Sigmoid colon (tissue), 7 donors: ENCODE results near the gene DYNC1H1. TPM values are rescaled to one million over a fixed set of nuclear protein-coding genes. Genes with fewer than 3 reads are reported as not detected.
A peak's percentile ranks its signal among the peaks of the same experiment; 100 is the strongest.

ENCODE experiments used
- DNase-seq: peaks from one replicate; pipeline ENCODE4 v3.0.0-alpha.2; 2019
- H3K27ac ChIP-seq, 4 donors: fragments of 200-600 bp; sonication (generic); one replicate each; pipeline ENCODE4 v1.5.1; 2016 to 2019; ENCODE audit warnings: mild to moderate bottlenecking in 1 of 4
- H3K27me3 ChIP-seq, 3 donors: fragments of 200-600 bp; sonication (generic); one replicate each; pipeline ENCODE4 v1.5.1; 2019; ENCODE audit warnings: mild to moderate bottlenecking in 1 of 3
- H3K36me3 ChIP-seq, 4 donors: fragments of 200-600 bp; sonication (generic); one replicate each; pipeline ENCODE4 v1.5.1; 2016 to 2019
- H3K4me1 ChIP-seq, 4 donors: fragments of 200-600 bp; sonication (generic); one replicate each; pipeline ENCODE4 v1.5.1; 2017 to 2019
- H3K4me3 ChIP-seq, 4 donors: fragments of 200-600 bp; sonication (generic); one replicate each; pipeline ENCODE4 v1.5.1; 2017 to 2019; ENCODE audit warnings: mild to moderate bottlenecking in 2 of 4, moderate library complexity in 1 of 4
- H3K9me3 ChIP-seq, 4 donors: fragments of 200-600 bp in 3 of 4; sonication (generic) in 3 of 4; one replicate each; pipeline versions ENCODE4 v1.5.1 to v1.6.1; 2013 to 2019
- EP300 ChIP-seq, 4 donors: sonication (generic); formaldehyde crosslinking; IDR thresholded peaks; one replicate each; pipeline ENCODE4 v1.6.1; 2017; ENCODE audit warnings: antibody characterized with exemption in 4 of 4
- POLR2A ChIP-seq, 2 donors: fragments of 450-650 bp; IDR thresholded peaks; one replicate each; pipeline ENCODE4 v1.6.1; 2016; ENCODE audit warnings: antibody characterized with exemption in 2 of 2, mild to moderate bottlenecking in 2 of 2, moderate library complexity in 2 of 2
- POLR2AphosphoS5 ChIP-seq, 4 donors: sonication (generic); formaldehyde crosslinking; IDR thresholded peaks; one replicate each; pipeline ENCODE4 v1.6.1; 2017; ENCODE audit warnings: antibody characterized with exemption in 4 of 4
- WGBS, 2 donors: extraction: QIAGEN DNeasy Blood & Tissue Kit; methylation state at CpG; one replicate each; pipeline ENCODE4 v1.1.7; 2013; 5-methylcytosine and 5-hydroxymethylcytosine counted together
- intact Hi-C: fragments of 100-400 bp; cut with DNase I; formaldehyde crosslinking; loops from one replicate; pipeline ENCODE4 v1.15.1; 2023
- polyA plus RNA-seq, 3 donors: library from polyadenylated mRNA; stranded (reverse); fragments of 200-250 nt; gene quantifications; one replicate each; pipeline ENCODE4 v1.2.3, GENCODE V29; 2013
- total RNA-seq, 4 donors: library from RNA; depleted of rRNA; stranded (reverse); fragments of >200 nt; gene quantifications; one replicate each; pipeline ENCODE4 v1.1.0, GENCODE V29; 2016
- TF ChIP-seq, protein P1 (sequence below), 4 experiments: fragments of 450-650 bp in 3 of 4; fragments of 200-600 bp in 1 of 4; IDR thresholded peaks; one replicate each; pipeline ENCODE4 v1.5.1; 2016 to 2019; ENCODE audit warnings: antibody characterized with exemption in 4 of 4, mild to moderate bottlenecking in 3 of 4, moderate library complexity in 2 of 4
- donor health status: healthy with polysubstance abuse.
- donor health status: Bipolar disorder and iron deficiency.
- donor health status: healthy.

DYNC1H1 gene
- total and polyA plus RNA-seq, 7 donors, result 38.4 to 592 (median 320) TPM

DNA sequence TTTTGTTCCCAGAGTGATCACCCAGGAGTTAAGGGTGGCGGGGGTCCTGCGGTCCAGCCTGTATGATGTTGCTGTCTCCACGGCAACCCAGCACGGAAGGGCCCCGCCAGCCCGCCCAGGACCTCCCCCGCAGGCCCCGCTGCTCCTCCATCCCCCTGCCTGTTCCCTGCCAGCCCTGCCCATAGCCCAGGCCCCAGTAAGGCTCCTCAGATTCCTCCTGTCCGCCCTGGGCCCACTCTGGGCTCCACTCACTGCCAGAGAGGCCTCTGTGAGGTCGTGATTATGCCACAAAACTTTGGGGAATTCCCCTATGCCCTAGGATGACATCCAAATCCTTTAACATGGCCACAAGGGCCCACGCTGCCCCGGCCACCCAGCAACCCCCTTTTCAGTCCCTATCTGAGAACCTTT is 101.7 kb downstream of the DYNC1H1 start:
- peaks cover 0 to 14% (median 6%) of the 10 kb centered on the region in 4 donors for H3K4me1 ChIP-seq
- no peaks in the 10 kb centered on the region for H3K27me3 ChIP-seq
- no peaks in the 10 kb centered on the region for H3K9me3 ChIP-seq
- WGBS, 2 donors, result 88 to 89% methylated on average over 12 of the region's 12 CpGs
- TF ChIP-seq POLR2A (IDR thresholded peaks at IDR 0.05), result no peak
- TF ChIP-seq, protein P1, sequence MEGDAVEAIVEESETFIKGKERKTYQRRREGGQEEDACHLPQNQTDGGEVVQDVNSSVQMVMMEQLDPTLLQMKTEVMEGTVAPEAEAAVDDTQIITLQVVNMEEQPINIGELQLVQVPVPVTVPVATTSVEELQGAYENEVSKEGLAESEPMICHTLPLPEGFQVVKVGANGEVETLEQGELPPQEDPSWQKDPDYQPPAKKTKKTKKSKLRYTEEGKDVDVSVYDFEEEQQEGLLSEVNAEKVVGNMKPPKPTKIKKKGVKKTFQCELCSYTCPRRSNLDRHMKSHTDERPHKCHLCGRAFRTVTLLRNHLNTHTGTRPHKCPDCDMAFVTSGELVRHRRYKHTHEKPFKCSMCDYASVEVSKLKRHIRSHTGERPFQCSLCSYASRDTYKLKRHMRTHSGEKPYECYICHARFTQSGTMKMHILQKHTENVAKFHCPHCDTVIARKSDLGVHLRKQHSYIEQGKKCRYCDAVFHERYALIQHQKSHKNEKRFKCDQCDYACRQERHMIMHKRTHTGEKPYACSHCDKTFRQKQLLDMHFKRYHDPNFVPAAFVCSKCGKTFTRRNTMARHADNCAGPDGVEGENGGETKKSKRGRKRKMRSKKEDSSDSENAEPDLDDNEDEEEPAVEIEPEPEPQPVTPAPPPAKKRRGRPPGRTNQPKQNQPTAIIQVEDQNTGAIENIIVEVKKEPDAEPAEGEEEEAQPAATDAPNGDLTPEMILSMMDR (IDR thresholded peaks at IDR 0.05), result no peak
- TF ChIP-seq POLR2AphosphoS5 (IDR thresholded peaks at IDR 0.05), result no peak
- no peak for TF ChIP-seq EP300 (IDR thresholded peaks at IDR 0.05)
- no peaks in the 10 kb centered on the region for H3K36me3 ChIP-seq
- DNase-seq, result no peak
- intact Hi-C loops, result no loop called here
- no peak overlapping the region for H3K4me3 ChIP-seq
- H3K27ac ChIP-seq, result no peak overlapping the region

DNA sequence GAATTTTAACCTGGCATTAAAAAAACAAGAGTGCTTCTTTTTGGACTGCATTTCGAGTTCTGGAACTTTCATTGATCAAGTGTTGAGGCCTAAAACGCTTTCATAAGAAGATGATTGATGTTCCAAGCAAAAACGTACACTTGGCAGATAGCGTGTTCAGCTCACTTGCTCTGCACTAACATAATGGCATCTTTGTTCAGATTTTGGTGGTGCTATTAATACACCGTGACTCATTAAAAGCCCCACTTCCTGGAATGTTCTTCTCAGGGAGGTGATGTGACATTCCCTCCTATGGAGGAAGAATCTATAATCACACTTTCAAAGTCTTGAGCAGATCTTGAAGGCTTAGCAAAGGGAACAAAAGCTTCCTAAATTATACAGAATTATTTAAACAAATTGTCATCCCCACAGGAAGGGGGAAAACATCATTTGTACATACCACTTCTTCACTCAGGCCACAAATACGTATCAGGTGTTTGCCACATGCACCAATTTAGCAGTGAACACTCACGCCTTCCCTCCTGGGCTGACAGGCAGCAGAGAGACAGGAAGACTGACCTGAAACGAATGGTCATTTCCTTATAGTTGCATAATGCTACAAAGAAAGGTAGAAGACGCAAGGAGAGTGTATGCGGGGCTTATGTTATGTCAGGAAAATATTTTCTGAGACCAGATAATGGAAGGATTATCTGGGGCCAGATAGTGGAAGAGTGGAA is 107.1 kb downstream of the DYNC1H1 start:
- Histone ChIP-seq H3K36me3 (no peaks in the 10 kb centered on the region), H3K9me3 (no peaks in the 10 kb centered on the region), H3K4me1 (peaks cover 0 to 5% (median 0%) of the 10 kb centered on the region in 4 donors), H3K27me3 (no peaks in the 10 kb centered on the region), H3K27ac (peak overlapping the region in 1 of 4 donors; percentile 49), H3K4me3 (no peak overlapping the region)
- TF ChIP-seq, protein P1 (IDR thresholded peaks at IDR 0.05), result no peak
- TF ChIP-seq POLR2AphosphoS5 (IDR thresholded peaks at IDR 0.05) (no peak), POLR2A (IDR thresholded peaks at IDR 0.05) (no peak), EP300 (IDR thresholded peaks at IDR 0.05) (no peak)
- 72 to 73% methylated on average over 10 of the region's 10 CpGs for WGBS, 2 donors
- intact Hi-C loops, result no loop called here
- no peak for DNase-seq

DNA sequence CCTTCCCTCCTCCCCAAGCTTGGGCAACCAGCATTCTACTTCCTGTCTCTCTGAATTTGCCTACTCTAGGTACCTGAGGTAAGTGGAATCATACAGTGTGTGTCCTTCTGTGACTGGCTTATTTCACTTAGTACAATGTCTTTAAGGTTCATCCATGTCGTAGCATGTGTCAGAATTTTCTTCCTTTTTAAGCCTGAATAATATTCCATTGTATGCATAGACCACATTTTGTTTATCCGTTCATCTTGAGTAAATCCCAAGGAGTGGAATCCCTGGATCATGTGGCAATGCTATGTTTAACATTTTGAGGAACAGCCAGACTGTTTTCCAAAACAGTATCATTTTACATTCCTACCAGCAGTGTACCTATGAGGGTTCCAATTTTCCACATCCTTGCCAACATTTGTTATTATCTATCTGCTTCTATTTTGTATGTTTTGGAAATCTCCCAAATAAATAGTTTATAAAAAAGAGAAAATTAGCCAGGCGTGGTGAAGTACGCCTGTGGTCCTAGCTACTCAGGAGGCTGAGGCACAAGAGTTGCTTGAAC is 110.1 kb downstream of the DYNC1H1 start:
- no peak for DNase-seq
- H3K27me3 ChIP-seq, result no peaks in the 10 kb centered on the region
- no peak overlapping the region for H3K27ac ChIP-seq
- peaks cover 0 to 5% (median 0%) of the 10 kb centered on the region in 4 donors for H3K4me1 ChIP-seq
- peaks cover 0 to 17% (median 6%) of the 10 kb centered on the region in 4 donors for H3K36me3 ChIP-seq
- no peak for TF ChIP-seq EP300 (IDR thresholded peaks at IDR 0.05)
- no peak for TF ChIP-seq POLR2AphosphoS5 (IDR thresholded peaks at IDR 0.05)
- TF ChIP-seq, protein P1 (IDR thresholded peaks at IDR 0.05), result no peak
- no peak for TF ChIP-seq POLR2A (IDR thresholded peaks at IDR 0.05)
- H3K9me3 ChIP-seq, result no peaks in the 10 kb centered on the region
- 94 to 96% methylated on average over 4 of the region's 4 CpGs for WGBS, 2 donors
- no peak overlapping the region for H3K4me3 ChIP-seq
- intact Hi-C loops, result no loop called here

DNA sequence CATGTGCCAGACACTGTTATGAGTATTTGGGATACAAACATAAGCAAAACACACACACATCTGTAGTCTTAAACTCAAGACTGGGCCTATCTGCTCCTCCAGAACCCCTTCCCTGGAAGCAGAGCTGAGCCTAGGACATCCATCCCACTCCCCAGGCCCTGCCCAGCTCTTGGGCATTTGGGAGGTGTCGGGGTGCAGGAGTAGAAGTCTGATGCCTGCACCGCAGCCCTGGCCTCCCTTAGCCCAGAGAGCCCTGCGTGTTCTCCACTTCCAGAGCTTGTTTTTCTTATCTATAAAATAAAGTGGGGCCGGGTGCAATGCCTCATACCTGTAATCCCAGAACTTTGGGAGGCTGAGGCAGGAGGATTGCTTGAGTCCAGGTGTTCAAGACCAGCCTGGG is 110.8 kb downstream of the DYNC1H1 start:
- 90 to 92% methylated on average over 4 of the region's 4 CpGs for WGBS, 2 donors
- intact Hi-C loops, result no loop called here

More for the DNA sequence above, 110.8 kb downstream of the DYNC1H1 start:
- no peak overlapping the region for H3K27ac ChIP-seq
- H3K36me3 ChIP-seq, result peaks cover 0 to 24% (median 12%) of the 10 kb centered on the region in 4 donors
- no peaks in the 10 kb centered on the region for H3K9me3 ChIP-seq
- H3K4me1 ChIP-seq, result peaks cover 0 to 5% (median 0%) of the 10 kb centered on the region in 4 donors
- H3K4me3 ChIP-seq, result no peak overlapping the region
- H3K27me3 ChIP-seq, result no peaks in the 10 kb centered on the region
- DNase-seq, result no peak
- TF ChIP-seq, protein P1 (IDR thresholded peaks at IDR 0.05), result no peak
- no peak for TF ChIP-seq POLR2A (IDR thresholded peaks at IDR 0.05)
- TF ChIP-seq EP300 (IDR thresholded peaks at IDR 0.05), result no peak
- TF ChIP-seq POLR2AphosphoS5 (IDR thresholded peaks at IDR 0.05), result no peak
